ENCODE data around the gene PAQR4. TPM values are rescaled to one million over a fixed set of nuclear protein-coding genes. Genes with fewer than 3 reads are reported as not detected.

Gene PAQR4
- total and polyA plus RNA-seq, 10 of the 15 experiments (the other 5 are each of a cell fraction or from before 2014, with no cell fraction given), result 0.39 to 31.8 (median 13.5) TPM

- 57% methylated on average over 5 of the region's 5 CpGs for WGBS (ENCODE audit: insufficient coverage, insufficient replicate concordance, low lambda C conversion rate, missing lambda C conversion rate)
- no TSS peak for BruUV-seq (replicated peaks)
- no peak overlapping the region for H3K9ac ChIP-seq (ENCODE audit: control insufficient read depth, insufficient read depth, low read length)
- no peaks in the 10 kb centered on the region for H3K4me1 ChIP-seq (ENCODE audit: control insufficient read depth, insufficient read depth, low read length)
- CTCF ChIA-PET, result interaction anchor here (0.9 to 2.2 kb wide), 24 partner anchors 9 to 87 kb away, joined by 3 to 27 read pairs (median 8); partner anchors contain the start of genes FLYWCH1, FLYWCH2 and KREMEN2
- RAD21 ChIA-PET (ENCODE audit: unreplicated experiment), result interaction anchor here (0.7 to 1.5 kb wide), 13 partner anchors 11 to 88 kb away, joined by 3 to 4 read pairs (median 3); partner anchors contain the start of gene FLYWCH2
- FAIRE-seq, result no peak
- H3K36me3 ChIP-seq (ENCODE audit: control insufficient read depth in 2 of 2, insufficient read depth in 2 of 2, low read length in 1 of 2), result peaks cover 0 to 10% of the 10 kb centered on the region in 2 experiments; a peak in 2 of 4 replicates
- SMC1A ChIA-PET (ENCODE audit: uncharacterized antibody, unreplicated experiment), result interaction anchor here (0.6 to 1.8 kb wide), 6 partner anchors 14 to 58 kb away, joined by 3 to 9 read pairs (median 4); partner anchors contain the start of genes FLYWCH2 and PKMYT1
- no peak for ATAC-seq
- intact Hi-C loops (cut with micrococcal nuclease; ENCODE audit: unreplicated experiment), result loop anchor here (5.0 kb wide), 1 partner anchor 56 kb away; the partner anchor contains the start of gene PKMYT1
- no peak overlapping the region for H3K4me3 ChIP-seq
- no peaks in the 10 kb centered on the region for H3K79me2 ChIP-seq (ENCODE audit: control insufficient read depth, insufficient read depth, low read length)
- H4K20me1 ChIP-seq (ENCODE audit: control insufficient read depth, insufficient read depth), result no peaks in the 10 kb centered on the region
- H3K9me3 ChIP-seq (replicated peaks; ENCODE audit: control insufficient read depth, insufficient read depth, low read length), result no peaks in the 10 kb centered on the region
- no peak for TF ChIP-seq CBX3 (IDR thresholded peaks at IDR 0.05; ENCODE audit: borderline replicate concordance, low read depth)
- no peak for TF ChIP-seq KLF5 (IDR thresholded peaks at IDR 0.05; ENCODE audit: partially characterized antibody)
- no peak for TF ChIP-seq GABPA (IDR thresholded peaks at IDR 0.05; ENCODE audit: low read depth)
- no peak for TF ChIP-seq EED (IDR thresholded peaks at IDR 0.05; ENCODE audit: low read depth)
- TF ChIP-seq ATF2 (IDR thresholded peaks at IDR 0.05; ENCODE audit: low read length), result no peak
- TF ChIP-seq ZNF207 (IDR thresholded peaks at IDR 0.05; ENCODE audit: borderline replicate concordance), result no peak
- TF ChIP-seq RUNX3 (IDR thresholded peaks at IDR 0.05; ENCODE audit: low read length), result no peak
- TF ChIP-seq SMARCA5 (IDR thresholded peaks at IDR 0.05), result no peak
- TF ChIP-seq PAX5 (IDR thresholded peaks at IDR 0.05; ENCODE audit: borderline replicate concordance, low read depth, low read length), result no peak
- TF ChIP-seq, protein P1, sequence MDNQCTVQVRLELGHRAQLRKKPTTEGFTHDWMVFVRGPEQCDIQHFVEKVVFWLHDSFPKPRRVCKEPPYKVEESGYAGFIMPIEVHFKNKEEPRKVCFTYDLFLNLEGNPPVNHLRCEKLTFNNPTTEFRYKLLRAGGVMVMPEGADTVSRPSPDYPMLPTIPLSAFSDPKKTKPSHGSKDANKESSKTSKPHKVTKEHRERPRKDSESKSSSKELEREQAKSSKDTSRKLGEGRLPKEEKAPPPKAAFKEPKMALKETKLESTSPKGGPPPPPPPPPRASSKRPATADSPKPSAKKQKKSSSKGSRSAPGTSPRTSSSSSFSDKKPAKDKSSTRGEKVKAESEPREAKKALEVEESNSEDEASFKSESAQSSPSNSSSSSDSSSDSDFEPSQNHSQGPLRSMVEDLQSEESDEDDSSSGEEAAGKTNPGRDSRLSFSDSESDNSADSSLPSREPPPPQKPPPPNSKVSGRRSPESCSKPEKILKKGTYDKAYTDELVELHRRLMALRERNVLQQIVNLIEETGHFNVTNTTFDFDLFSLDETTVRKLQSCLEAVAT (IDR thresholded peaks at IDR 0.05), result no peak
- TF ChIP-seq E2F8 (IDR thresholded peaks at IDR 0.05; ENCODE audit: low read depth, partially characterized antibody), result no peak
- no peak for TF ChIP-seq IRF4 (IDR thresholded peaks at IDR 0.05; ENCODE audit: low read depth, low read length)
- TF ChIP-seq POLR2A (IDR thresholded peaks at IDR 0.05; ENCODE audit: low read depth, low read length), result no peak
- TF ChIP-seq, protein P2, sequence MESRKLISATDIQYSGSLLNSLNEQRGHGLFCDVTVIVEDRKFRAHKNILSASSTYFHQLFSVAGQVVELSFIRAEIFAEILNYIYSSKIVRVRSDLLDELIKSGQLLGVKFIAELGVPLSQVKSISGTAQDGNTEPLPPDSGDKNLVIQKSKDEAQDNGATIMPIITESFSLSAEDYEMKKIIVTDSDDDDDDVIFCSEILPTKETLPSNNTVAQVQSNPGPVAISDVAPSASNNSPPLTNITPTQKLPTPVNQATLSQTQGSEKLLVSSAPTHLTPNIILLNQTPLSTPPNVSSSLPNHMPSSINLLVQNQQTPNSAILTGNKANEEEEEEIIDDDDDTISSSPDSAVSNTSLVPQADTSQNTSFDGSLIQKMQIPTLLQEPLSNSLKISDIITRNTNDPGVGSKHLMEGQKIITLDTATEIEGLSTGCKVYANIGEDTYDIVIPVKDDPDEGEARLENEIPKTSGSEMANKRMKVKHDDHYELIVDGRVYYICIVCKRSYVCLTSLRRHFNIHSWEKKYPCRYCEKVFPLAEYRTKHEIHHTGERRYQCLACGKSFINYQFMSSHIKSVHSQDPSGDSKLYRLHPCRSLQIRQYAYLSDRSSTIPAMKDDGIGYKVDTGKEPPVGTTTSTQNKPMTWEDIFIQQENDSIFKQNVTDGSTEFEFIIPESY (IDR thresholded peaks at IDR 0.05), result no peak
- no peak for TF ChIP-seq SUZ12 (IDR thresholded peaks at IDR 0.05; ENCODE audit: unreplicated experiment)
- TF ChIP-seq, protein P3, sequence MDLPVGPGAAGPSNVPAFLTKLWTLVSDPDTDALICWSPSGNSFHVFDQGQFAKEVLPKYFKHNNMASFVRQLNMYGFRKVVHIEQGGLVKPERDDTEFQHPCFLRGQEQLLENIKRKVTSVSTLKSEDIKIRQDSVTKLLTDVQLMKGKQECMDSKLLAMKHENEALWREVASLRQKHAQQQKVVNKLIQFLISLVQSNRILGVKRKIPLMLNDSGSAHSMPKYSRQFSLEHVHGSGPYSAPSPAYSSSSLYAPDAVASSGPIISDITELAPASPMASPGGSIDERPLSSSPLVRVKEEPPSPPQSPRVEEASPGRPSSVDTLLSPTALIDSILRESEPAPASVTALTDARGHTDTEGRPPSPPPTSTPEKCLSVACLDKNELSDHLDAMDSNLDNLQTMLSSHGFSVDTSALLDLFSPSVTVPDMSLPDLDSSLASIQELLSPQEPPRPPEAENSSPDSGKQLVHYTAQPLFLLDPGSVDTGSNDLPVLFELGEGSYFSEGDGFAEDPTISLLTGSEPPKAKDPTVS (IDR thresholded peaks at IDR 0.05; ENCODE audit: low read depth, low read length), result no peak
- no peak for TF ChIP-seq CHD4 (IDR thresholded peaks at IDR 0.05)
- peak overlapping the region; percentile 64 for H2AFZ ChIP-seq (ENCODE audit: control insufficient read depth, low read depth, low read length)
- in situ Hi-C loops (cut with MboI), result no loop called here
- no peak for DNase-seq (ENCODE audit: low read depth, low spot score)
- POLR2A ChIA-PET, result interaction anchor here (1.2 kb wide), 1 partner anchor 15 kb away, joined by 7 read pairs; the partner anchor contains the start of gene FLYWCH1
- no peaks in the 10 kb centered on the region for H3K27me3 ChIP-seq (replicated peaks in 1 of 2; ENCODE audit: control insufficient read depth in 2 of 2, insufficient read depth in 2 of 2, low read length in 1 of 2)
- peak overlapping the region; percentile 62; the same call in 1 of the 2 replicates for H3K4me2 ChIP-seq (ENCODE audit: control insufficient read depth, insufficient read depth)
- no peak overlapping the region for H3K27ac ChIP-seq (ENCODE audit: control insufficient read depth, insufficient read depth)
These were observed 42.5 kb upstream of the PAQR4 start for GRCh38 chr16:2926650-2926999.
